Lung microvascular endothelial cell (primary cell): Measurements from ENCODE around the gene NOTCH1. TPM values are rescaled to one million over a fixed set of nuclear protein-coding genes. Genes with fewer than 3 reads are reported as not detected.
A peak's percentile ranks its signal among the peaks of the same experiment; 100 is the strongest.
"Not testable (repeated sequence)": the region's sequence is repeated elsewhere in the genome, so short reads cannot be mapped to it uniquely, and the experiment has no call there.

ENCODE experiments used
- DNase-seq, 2 donors: peaks; one replicate each; pipeline versions ENCODE4 v3.0.0 to v3.0.0-alpha.2; 2010; ENCODE audit warnings: low read depth in 2 of 2
- total RNA-seq: library from RNA; depleted of rRNA; stranded (reverse); fragments of >200 nt; gene quantifications from 2 replicates; pipeline ENCODE4 v1.2.1, GENCODE V29; 2014

The NOTCH1 gene
- total RNA-seq, 1 donor from 2014 or later = 75.2 TPM

GRCh38 chr9:136564379-136564988, 18.6 kb upstream of the NOTCH1 start:
- peak; percentile 65 to 81 for DNase-seq

DNA sequence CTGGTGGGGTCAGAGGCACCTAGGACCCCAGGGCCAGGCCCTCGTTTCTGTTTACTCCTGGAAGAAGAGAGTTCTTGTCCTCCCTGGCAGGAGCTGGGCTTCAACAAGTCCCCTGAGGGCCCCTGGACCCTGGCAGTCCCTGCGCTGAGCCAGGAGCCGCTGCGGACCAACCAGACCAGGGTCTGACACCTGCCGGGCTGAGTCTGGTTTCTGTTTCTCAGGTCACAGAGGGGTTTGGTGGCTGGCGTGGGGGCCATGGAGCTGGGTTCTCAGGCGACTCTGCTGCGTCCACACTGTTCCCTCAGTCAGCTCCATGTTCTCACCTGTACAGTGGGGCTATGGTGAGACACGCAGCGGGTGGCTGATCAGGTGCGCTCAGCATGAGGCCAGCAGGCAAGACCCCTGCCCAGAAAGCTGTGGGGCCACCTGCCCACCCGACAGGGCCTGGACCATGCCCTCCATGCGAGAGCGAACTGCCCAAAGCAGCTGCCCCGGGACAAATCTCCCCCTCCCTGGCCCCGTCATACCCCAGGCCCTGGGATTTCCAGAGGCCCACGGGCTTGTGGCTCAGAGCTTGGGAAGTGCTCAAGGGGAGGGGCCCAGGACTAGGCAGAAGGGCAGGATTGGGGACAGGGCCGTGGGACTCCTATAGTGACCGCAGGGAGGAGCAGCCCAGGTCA, 17.9 kb upstream of the NOTCH1 start:
- DNase-seq = peak in 1 of 2 donors; percentile 25

DNA sequence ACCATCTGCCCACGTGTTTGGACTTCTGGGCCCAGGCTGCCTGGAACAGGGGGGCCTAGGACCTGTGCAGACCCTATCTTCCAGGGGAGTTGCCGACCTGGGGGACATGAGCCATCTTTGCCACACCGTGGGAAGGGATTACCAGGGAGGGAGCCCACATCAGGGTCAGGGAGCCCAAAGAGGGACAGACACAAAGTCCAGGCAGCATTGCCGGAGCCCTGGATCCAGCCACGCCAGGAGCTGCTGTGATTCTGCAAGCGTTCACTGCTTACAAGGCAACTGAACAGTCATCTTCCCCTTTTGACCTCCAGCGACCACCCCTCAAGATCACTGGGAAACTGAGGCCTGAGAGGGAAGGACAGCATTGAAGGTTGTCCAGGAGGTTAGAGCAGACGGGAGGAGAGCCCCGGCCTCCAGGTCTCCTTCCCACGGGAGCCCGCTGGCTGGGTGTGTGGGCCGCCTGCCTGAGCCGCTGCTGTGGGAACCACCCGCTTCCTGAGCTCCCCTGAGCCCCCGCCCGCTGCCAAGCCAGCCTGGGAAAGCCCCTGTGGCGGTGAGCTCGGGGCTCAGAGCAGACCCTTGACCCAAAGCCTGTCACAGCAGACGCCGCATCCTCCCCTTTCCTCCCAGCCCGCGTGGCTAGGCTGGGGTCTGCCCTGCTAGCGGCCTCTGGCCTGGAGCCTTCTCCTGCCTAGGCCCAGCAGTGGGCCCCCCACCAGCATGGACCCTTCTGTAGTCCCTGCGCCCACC, 17.1 kb upstream of the NOTCH1 start:
- DNase-seq = peak; percentile 68 to 75

DNA sequence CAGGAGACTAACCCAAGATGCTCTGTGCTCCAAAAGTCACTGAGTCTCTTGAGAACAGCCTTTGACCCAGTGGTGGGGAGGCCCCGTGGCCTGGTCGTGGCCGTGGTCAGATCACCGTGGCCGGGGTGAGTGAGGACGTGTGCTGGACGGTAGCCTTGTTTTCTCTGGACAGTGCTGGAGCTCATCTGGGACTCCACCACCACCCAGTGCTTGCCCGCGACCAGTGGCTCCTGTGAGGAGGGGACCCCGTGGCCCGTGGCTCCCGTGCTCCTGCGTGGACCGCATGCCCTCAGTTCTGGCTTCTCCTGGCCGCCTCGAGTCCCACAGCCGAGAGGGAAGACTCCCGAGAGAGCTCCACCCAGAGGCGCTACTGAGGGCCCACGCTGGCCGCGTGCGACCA, 15.9 kb upstream of the NOTCH1 start:
- no peak for DNase-seq

DNA sequence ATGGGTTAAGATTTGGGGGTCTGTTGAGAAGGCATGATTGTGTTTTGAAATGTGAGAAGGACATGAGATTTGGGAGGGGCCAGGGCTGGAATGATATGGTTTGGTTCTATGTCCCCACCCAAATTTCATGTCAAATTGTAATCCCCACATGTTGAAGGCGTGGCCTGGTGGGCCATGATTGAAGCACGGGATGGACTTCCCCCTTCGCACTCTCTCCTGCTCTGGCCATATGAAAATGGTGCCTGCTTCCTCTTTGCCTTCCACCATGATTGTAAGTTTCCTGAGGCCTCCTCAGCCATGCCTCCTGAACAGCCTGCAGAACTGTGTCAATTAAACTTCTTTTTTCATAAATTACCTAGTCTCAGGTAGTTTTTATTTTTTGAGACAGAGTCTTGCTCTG, 14.7 kb upstream of the NOTCH1 start:
- DNase-seq = no peak

- DNase-seq = not testable (repeated sequence)
Measured at GRCh38 chr9:136559371-136559770, 13.5 kb upstream of the NOTCH1 start.

DNA sequence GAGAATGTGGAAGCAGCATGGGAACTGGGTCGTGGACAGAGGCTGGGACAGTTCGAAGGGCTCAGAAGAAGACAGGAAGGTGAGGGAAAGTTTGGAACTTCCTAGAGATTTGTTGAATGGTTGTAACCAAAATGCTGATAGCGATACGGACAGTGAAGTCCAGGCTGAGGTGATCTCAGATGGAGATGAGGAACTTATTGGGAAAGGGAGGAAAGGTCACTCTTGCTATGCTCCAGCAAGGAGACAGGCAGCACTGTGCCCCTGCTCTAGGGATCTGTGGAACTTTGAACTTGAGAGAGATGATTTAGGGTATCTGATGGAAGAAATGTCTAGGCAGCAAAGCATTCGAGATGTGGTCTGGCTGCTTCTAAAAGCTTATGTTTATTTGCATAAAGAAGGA, 13.0 kb upstream of the NOTCH1 start:
- DNase-seq = not testable (repeated sequence)

- no peak for DNase-seq
Measured at GRCh38 chr9:136558373-136558772, 12.5 kb upstream of the NOTCH1 start.

GRCh38 chr9:136557036-136557435, 11.2 kb upstream of the NOTCH1 start:
- no peak for DNase-seq

DNA sequence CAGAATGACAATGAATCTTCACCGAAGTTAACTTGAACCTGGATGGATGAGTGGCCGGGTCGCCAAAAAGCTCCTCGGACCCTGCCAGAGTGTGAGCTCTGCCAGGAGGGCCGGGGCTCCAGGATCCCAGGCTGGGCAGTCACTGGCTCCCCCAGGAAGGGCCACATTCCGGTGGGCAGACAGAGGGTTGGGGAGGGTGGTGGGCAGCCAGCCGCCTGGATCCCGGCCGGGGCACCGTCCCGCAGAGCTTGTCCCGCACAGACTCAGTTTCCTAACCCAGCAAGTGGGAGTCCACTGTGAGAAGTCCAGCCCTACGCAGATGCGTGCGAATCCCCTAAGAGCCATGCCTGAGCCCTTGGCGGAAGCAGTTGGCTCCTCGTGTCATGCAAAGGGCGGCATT, 10.3 kb upstream of the NOTCH1 start:
- DNase-seq = no peak

DNA sequence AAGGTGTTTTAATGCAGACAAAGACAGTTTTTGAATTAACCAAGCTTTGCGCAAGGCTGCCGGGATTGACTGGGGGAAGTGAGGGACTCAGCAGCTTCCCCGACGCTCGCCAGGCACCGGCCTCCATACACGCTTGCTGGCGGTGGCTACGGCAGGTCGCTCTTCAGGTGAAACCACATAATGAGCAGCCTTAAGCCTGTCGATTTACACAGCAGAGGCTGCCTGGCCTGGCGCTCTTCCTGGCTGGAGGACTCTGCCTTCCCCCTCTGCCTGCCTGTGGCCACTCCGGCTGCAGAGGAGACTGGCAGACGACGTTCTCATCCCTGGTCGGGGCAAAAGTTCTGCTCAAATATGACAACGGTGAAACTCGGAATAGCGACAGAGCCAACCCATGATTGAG, 9.0 kb upstream of the NOTCH1 start:
- no peak for DNase-seq

DNA sequence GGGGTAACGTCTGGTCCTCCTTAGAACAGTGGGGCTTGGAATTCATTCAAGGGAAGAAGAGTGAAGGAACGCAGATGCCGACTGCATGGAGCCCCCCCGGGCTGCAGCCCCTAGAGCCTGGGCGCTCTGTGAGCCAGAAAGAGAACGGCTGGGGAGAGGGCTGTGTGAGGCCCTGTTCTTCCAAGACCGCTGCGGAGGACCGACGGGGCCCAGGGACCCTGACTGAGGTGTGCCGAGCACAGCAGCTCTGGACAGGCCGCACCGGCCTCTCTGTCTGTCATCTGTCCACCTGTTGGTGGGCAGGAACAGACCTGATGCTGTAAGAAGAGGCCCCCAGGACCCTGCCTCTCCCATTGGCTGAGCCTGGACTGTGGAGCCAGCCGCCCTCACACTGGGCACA, 7.7 kb upstream of the NOTCH1 start:
- DNase-seq = no peak

DNA sequence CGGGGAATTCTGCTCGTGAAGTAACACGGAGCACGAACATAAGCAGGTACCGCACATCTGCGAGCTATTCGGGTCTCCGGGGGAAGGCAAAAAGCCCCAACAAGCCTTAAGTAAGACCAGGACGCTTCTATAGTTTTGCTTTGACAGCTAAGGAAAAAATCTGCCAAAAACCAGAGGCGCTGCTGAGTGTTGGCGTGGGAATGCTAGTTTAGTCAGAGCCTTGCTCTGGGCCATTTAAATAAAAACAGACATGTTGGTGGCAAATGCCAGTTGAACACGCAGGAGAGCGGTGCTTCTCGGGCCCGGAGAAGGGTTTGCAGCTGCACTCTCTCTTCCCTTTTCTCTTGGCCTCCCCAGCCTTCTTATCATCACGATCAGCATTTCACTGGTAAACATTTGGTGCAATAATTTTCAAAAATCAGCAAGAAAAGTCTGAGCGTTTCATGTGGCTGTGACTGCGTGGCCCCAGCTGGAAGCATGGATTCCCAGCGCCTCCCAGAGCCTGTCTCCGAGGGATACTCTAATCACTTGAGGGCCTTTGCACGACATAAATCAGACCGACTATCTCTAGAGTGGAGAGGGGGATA, 6.4 kb upstream of the NOTCH1 start:
- no peak for DNase-seq

DNA sequence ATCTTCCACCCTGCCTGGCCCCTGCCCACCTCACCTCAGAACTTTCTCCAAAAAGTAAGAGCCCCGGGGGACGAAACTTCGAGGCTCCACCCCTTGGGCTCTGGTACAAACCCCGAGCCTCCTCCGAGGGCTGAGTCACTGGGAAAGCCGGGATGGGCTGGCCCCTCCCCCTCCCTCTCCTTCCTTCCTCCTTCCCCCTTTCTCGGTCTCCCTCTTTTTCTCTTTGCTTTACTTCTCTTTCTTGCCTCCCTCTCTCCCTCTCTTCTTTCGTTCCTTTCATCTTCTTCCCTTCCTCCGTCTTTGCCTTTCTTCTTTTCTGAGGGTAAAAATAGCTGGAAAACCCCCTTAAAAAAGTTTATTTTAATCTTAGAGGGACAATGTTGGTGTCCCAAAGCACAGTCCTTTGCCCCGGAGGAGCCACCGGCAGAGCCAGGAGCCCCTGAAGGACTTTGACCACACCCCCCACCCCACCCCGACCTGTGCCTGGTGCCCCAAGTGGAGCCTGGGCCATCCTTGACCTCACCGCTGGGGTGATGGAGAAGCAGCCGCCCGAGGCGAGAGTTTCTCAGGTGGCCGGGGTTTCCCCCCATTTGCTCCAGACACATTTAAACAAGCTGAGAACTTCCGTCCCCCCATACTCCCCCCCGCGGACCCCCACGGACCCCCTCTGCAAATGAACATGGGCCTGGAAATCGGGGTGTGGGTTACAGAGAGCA, 5.7 kb upstream of the NOTCH1 start:
- peak in 1 of 2 donors; percentile 40 for DNase-seq

DNA sequence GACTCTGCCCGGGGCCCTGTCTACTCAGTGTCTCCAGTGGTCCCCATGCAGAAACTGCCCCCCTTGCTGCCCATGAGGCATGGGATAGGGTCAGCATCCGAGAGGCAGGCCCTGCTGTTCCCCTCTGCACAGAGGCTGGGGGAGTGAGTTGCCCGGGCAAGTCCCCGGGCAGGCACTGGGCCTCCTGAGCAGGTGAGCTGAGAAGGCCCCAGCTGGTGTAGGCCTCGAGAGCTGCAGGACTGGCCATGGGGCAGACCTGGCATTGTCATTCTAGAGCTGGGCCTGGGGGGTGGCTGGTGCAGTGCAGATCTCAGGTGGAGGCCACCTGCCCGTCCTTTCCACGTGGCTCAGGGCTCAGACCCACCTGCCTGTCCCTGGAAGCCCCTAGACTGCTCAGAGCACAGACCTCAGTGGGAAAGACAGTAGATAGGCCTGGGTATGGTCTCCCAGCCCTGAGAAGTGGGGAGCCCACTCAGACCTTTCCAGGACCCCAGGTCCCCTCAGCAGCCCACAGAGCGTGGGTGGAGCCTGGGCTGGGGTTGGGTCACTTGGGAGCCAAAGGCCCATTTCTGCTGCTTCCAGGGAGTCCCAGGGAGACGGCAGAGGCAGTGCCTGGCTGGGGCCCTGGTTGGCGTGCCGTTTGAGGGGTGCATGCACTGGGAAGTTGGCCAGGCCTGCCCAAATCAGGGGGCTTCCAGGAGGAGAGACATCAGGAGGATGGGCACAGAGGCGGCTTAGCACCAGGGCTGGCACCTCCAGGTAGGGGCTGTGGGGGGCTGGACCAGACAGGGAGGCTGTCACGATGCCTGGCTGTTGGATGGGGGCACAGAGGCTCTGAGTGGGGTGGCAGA, 4.8 kb upstream of the NOTCH1 start:
- DNase-seq = no peak

DNA sequence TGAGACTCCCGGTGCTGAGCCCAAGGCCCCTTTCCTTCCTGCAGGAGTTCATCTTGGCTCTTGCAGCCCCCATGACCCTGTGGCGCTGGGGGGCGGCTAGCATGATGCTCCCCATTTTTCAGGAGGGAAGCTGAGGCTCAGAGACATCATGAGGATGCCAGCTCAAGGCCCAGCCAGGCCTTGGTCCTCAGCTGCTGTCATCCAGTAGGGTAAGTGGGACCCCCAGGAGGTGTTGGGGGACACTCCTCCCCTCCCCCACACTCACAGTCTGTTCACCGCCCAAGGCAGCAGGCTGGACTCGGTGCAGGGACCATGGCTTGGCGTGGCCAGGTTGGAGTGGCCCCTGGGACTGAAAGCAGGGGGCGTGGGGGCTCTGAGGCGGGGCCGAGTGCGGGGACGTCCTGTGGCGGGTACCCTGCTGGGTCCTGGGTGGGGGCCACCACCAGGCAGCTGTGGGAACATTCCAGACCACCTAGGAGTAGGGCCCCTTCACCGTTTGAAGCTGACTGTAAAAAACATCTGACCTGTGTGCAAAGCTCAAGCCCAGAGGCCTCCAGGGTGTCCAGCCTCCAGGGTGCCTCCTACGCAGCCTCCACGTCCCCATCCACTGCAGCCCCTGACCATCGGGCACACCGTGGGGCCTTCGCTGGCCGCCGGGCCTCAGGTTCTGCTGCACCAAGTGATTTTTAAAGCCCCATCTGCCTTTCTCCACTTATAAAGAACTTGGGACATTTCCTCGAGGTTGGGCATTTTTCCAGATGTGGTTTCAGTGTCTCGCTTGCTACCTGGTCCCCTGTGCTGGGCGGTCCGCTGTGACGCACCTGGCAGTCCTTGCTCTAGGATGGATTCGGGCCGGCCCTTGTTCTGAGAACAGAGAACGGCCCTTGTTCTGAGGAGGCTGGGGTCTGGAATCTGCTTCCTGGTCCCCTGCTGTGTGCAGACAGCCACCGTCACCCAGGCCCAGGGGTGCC, 3.4 kb upstream of the NOTCH1 start:
- no peak for DNase-seq

GRCh38 chr9:136547508-136548215, 1.8 kb upstream of the NOTCH1 start:
- DNase-seq = no peak

- peak; percentile 41 to 54 for DNase-seq
Measured at GRCh38 chr9:136546697-136547501, 1.1 kb upstream of the NOTCH1 start.
